Liver (tissue), 9 donors: ENCODE results near the gene TRIM63. TPM values are rescaled to one million over a fixed set of nuclear protein-coding genes. Genes with fewer than 3 reads are reported as not detected.

Experiments
- DNase-seq: peaks from one replicate; pipeline ENCODE4 v3.0.0-alpha.2; 2017; ENCODE audit warnings: low spot score
- H3K27ac ChIP-seq, 2 donors: one replicate each; pipeline ENCODE4 v1.7.0; 2013; ENCODE audit warnings: inconsistent platforms in 2 of 2, low read length in 2 of 2, control low read depth in 1 of 2, low read depth in 1 of 2, mild to moderate bottlenecking in 1 of 2
- H3K27me3 ChIP-seq, 4 donors: one replicate each; pipeline versions ENCODE4 v1.6.1 to v1.7.0; 2013; ENCODE audit warnings: low read length in 3 of 4, inconsistent platforms in 1 of 4, mild to moderate bottlenecking in 1 of 4, moderate library complexity in 1 of 4; ENCODE audit not compliant: control insufficient read depth in 4 of 4, insufficient read depth in 4 of 4
- H3K36me3 ChIP-seq, 4 donors: one replicate each; pipeline versions ENCODE4 v1.6.1 to v1.7.0; 2013; ENCODE audit warnings: low read length in 3 of 4, mild to moderate bottlenecking in 3 of 4, low read depth in 1 of 4, moderate library complexity in 1 of 4; ENCODE audit not compliant: control insufficient read depth in 4 of 4, insufficient read depth in 3 of 4
- H3K4me1 ChIP-seq, 4 donors: one replicate each; pipeline versions ENCODE4 v1.6.1 to v1.7.0; 2013; ENCODE audit warnings: low read length in 3 of 4, mild to moderate bottlenecking in 3 of 4, moderate library complexity in 1 of 4; ENCODE audit not compliant: control insufficient read depth in 4 of 4, insufficient read depth in 4 of 4
- H3K4me3 ChIP-seq, 3 donors: one replicate each; pipeline versions ENCODE4 v1.6.1 to v1.7.0; 2013; ENCODE audit warnings: low read length in 3 of 3, control low read depth in 1 of 3, low read depth in 1 of 3, mild to moderate bottlenecking in 1 of 3
- H3K9ac ChIP-seq, 2 donors: one replicate each; pipeline ENCODE4 v1.7.0; 2013; ENCODE audit warnings: low read length in 2 of 2, mild to moderate bottlenecking in 2 of 2, moderate library complexity in 2 of 2, control low read depth in 1 of 2, low read depth in 1 of 2
- H3K9me3 ChIP-seq, 4 donors: one replicate each; pipeline versions ENCODE4 v1.6.1 to v1.7.0; 2013; ENCODE audit warnings: low read length in 3 of 4; ENCODE audit not compliant: control insufficient read depth in 4 of 4
- CTCF ChIP-seq: fragments of 150-350 bp; IDR thresholded peaks from 2 replicates; pipeline ENCODE4 v1.5.1; 2017; ENCODE audit warnings: improper control_type of control experiment, low read depth, low read length; ENCODE audit not compliant: missing input control
- FOXA1 ChIP-seq: IDR thresholded peaks from 2 replicates; pipeline ENCODE4 v1.6.1; 2016; ENCODE audit warnings: antibody characterized with exemption
- FOXA2 ChIP-seq: IDR thresholded peaks from 2 replicates; pipeline ENCODE4 v1.6.1; 2016; ENCODE audit warnings: antibody characterized with exemption
- GABPA ChIP-seq, 2 donors: IDR thresholded peaks in 1 of 2; conservative IDR thresholded peaks in 1 of 2; 2 replicates each; pipeline ENCODE4 v1.6.1; 2016; ENCODE audit warnings: antibody characterized with exemption in 2 of 2, mild to moderate bottlenecking in 1 of 2, moderate library complexity in 1 of 2
- HNF4A ChIP-seq, 2 donors: conservative IDR thresholded peaks; 2 replicates each; pipeline ENCODE4 v1.6.1; 2016; ENCODE audit warnings: antibody characterized with exemption in 2 of 2, mild to moderate bottlenecking in 2 of 2
- HNF4G ChIP-seq: IDR thresholded peaks from 2 replicates; pipeline ENCODE4 v1.6.1; 2016; ENCODE audit warnings: antibody characterized with exemption
- JUND ChIP-seq, 2 donors: IDR thresholded peaks; 2 replicates each; pipeline ENCODE4 v1.6.1; 2016; ENCODE audit warnings: antibody characterized with exemption in 2 of 2
- NR2F2 ChIP-seq: IDR thresholded peaks from 2 replicates; pipeline ENCODE4 v1.6.1; 2016; ENCODE audit warnings: antibody characterized with exemption
- RAD21 ChIP-seq, 2 donors: IDR thresholded peaks; 2 replicates each; pipeline ENCODE4 v1.6.1; 2016; ENCODE audit warnings: antibody characterized with exemption in 2 of 2, mild to moderate bottlenecking in 2 of 2
- RXRA ChIP-seq, 2 donors: IDR thresholded peaks; 2 replicates each; pipeline ENCODE4 v1.6.1; 2017 to 2018; ENCODE audit warnings: antibody characterized with exemption in 2 of 2, mild to moderate bottlenecking in 1 of 2
- SP1 ChIP-seq: IDR thresholded peaks from 2 replicates; pipeline ENCODE4 v1.6.1; 2018; ENCODE audit warnings: antibody characterized with exemption, mild to moderate bottlenecking
- TAF1 ChIP-seq: conservative IDR thresholded peaks from 2 replicates; pipeline ENCODE4 v1.6.1; 2016; ENCODE audit warnings: antibody characterized with exemption, mild to moderate bottlenecking
- YY1 ChIP-seq: IDR thresholded peaks from 2 replicates; pipeline ENCODE4 v1.6.1; 2016; ENCODE audit warnings: antibody characterized with exemption, mild to moderate bottlenecking
- ZBTB33 ChIP-seq: IDR thresholded peaks from 2 replicates; pipeline ENCODE4 v1.6.1; 2016; ENCODE audit warnings: antibody characterized with exemption
- WGBS: extraction: QIAGEN DNeasy Blood & Tissue Kit; methylation state at CpG from one replicate; pipeline ENCODE4 v1.1.7; 2013; 5-methylcytosine and 5-hydroxymethylcytosine counted together
- polyA plus RNA-seq, 2 donors: library from polyadenylated mRNA; stranded (reverse) in 1 of 2; unstranded in 1 of 2; fragments of 200-250 nt in 1 of 2; fragments of >200 nt in 1 of 2; fragmentation: Nextera tagmentation in 1 of 2; extraction: Ambion mirVana in 1 of 2; gene quantifications; one replicate each; pipeline versions ENCODE4 v1.2.1 to v1.2.3, GENCODE V29; 2013 to 2015
- total RNA-seq, 2 donors: library from RNA; depleted of rRNA; stranded (reverse); fragments of >200 nt; gene quantifications; one replicate each; pipeline ENCODE4 v1.2.3, GENCODE V29; 2014
- TF ChIP-seq, protein P1 (sequence below): IDR thresholded peaks from 2 replicates; pipeline ENCODE4 v1.6.1; 2016; ENCODE audit warnings: antibody characterized with exemption, mild to moderate bottlenecking
- TF ChIP-seq, protein P2 (sequence below): IDR thresholded peaks from 2 replicates; pipeline ENCODE4 v1.6.1; 2016; ENCODE audit warnings: antibody characterized with exemption
- donor health status: healthy.
- donor health status: healthy.
- donor health status: healthy.
- donor health status: healthy.
- donor health status: healthy.

The TRIM63 gene
- total and polyA plus RNA-seq, 4 donors: 0.03 TPM; not detected in 3

DNA sequence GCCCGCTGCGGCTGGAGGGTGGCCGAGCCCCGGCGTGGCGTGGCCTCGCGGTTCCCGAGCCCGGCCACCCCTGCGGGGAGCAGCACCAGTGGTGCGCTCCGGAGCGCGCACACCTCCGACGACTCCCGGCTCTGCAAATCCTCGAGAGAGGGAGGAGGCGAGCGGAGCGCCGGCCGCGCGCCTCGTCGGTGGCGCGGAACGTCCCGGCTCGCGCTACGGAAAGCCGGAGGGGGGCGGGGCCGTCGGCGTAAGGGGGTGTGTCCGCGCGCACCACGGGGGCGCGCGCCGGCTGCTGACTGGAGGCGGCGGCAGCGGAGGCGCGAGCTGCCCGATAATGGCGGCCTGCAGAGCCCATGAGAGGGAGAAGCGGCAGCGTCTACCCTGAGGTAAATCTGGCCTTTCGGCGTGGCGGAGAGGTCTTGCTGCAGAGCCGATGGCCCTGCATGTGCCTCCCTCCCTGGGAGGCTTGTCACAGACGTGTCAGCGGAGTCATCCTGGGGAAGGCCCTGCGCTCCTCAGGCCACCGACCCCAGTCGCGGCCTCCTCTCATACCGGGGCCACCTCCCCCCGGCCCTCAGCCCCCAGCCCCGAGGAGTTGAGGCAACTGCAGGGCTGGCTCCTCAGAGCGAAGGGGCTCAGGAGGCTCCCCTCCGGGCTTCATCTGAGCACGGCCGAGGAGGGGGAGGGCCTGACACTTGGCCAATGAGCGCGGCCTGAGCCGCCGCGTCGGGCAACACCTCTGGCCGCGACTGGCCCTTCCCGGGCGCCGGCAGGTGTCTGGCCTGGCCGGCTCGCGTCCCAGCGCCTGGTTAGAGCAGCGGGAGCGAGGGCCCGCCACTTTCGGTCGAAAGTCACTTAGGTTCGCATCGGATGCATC, 44.3 kb upstream of the TRIM63 start, which contains the start of gene PDIK1L:
Gene PDIK1L (plus strand): TSS at position 295 of the 877 bp plus-strand sequence. CDS start 2,485 bp downstream, outside the sequence.
- Histone ChIP-seq H3K9ac (peak within 1 kb of the TSS; percentile 87 to 95), H3K27me3 (no peaks in the 10 kb centered on the region), H3K27ac (peak within 1 kb of the TSS; percentile 98 to 99), H3K4me1 (peaks cover 11 to 34% (median 32%) of the 10 kb centered on the region in 4 donors), H3K36me3 (peaks cover 0 to 2% (median 0%) of the 10 kb centered on the region in 4 donors), H3K9me3 (no peaks in the 10 kb centered on the region), H3K4me3 (peak within 1 kb of the TSS; percentile 97 to 100 (median 100))
- DNase-seq: peak; percentile 97
- WGBS: under 1% methylated on average over 96 of the region's 96 CpGs
- TF ChIP-seq JUND (IDR thresholded peaks at IDR 0.05) (no peak), GABPA (IDR thresholded peaks at IDR 0.05 in 1 of 2, conservative IDR thresholded peaks at IDR 0.05 in 1 of 2) (no peak), ZBTB33 (no peak), HNF4A (conservative IDR thresholded peaks at IDR 0.05) (no peak), RAD21 (IDR thresholded peaks at IDR 0.05) (no peak), YY1 (peak; percentile 96), SP1 (no peak), FOXA2 (no peak), TAF1 (no peak), FOXA1 (peak; percentile 34), RXRA (IDR thresholded peaks at IDR 0.05) (no peak), NR2F2 (no peak), CTCF (no peak), HNF4G (no peak)
- TF ChIP-seq, protein P1, sequence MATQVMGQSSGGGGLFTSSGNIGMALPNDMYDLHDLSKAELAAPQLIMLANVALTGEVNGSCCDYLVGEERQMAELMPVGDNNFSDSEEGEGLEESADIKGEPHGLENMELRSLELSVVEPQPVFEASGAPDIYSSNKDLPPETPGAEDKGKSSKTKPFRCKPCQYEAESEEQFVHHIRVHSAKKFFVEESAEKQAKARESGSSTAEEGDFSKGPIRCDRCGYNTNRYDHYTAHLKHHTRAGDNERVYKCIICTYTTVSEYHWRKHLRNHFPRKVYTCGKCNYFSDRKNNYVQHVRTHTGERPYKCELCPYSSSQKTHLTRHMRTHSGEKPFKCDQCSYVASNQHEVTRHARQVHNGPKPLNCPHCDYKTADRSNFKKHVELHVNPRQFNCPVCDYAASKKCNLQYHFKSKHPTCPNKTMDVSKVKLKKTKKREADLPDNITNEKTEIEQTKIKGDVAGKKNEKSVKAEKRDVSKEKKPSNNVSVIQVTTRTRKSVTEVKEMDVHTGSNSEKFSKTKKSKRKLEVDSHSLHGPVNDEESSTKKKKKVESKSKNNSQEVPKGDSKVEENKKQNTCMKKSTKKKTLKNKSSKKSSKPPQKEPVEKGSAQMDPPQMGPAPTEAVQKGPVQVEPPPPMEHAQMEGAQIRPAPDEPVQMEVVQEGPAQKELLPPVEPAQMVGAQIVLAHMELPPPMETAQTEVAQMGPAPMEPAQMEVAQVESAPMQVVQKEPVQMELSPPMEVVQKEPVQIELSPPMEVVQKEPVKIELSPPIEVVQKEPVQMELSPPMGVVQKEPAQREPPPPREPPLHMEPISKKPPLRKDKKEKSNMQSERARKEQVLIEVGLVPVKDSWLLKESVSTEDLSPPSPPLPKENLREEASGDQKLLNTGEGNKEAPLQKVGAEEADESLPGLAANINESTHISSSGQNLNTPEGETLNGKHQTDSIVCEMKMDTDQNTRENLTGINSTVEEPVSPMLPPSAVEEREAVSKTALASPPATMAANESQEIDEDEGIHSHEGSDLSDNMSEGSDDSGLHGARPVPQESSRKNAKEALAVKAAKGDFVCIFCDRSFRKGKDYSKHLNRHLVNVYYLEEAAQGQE: no peak
- TF ChIP-seq, protein P2, sequence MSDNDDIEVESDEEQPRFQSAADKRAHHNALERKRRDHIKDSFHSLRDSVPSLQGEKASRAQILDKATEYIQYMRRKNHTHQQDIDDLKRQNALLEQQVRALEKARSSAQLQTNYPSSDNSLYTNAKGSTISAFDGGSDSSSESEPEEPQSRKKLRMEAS: no peak
